Stomach (tissue), 4 donors: ENCODE results near the gene NXN.

Source experiments
- CTCF ChIP-seq, 7 experiments: fragments of 450-650 bp in 4 of 7; fragments of 200-600 bp in 3 of 7; sonication (generic) in 3 of 7; IDR thresholded peaks; one replicate each; pipeline ENCODE4 v1.5.1; 2016 to 2019; ENCODE audit warnings: antibody characterized with exemption in 7 of 7, control low read depth in 2 of 7, mild to moderate bottlenecking in 1 of 7
- EP300 ChIP-seq: sonication (generic); formaldehyde crosslinking; IDR thresholded peaks from one replicate; pipeline ENCODE4 v1.6.1; 2017; ENCODE audit warnings: antibody characterized with exemption
- POLR2A ChIP-seq, 4 donors: fragments of 450-650 bp; IDR thresholded peaks; one replicate each; pipeline ENCODE4 v1.6.1; 2016; ENCODE audit warnings: antibody characterized with exemption in 4 of 4, control low read depth in 2 of 4, mild to moderate bottlenecking in 1 of 4, moderate library complexity in 1 of 4
- POLR2AphosphoS5 ChIP-seq, 3 donors: sonication (generic); formaldehyde crosslinking; IDR thresholded peaks; one replicate each; pipeline ENCODE4 v1.6.1; 2016; ENCODE audit warnings: antibody characterized with exemption in 3 of 3

GRCh38 chr17:980406-981291 lies 1.1 kb upstream of the NXN start:
- TF ChIP-seq POLR2AphosphoS5 (IDR thresholded peaks at IDR 0.05) (peak in 2 of 3 donors; percentile 21 to 71), CTCF (IDR thresholded peaks at IDR 0.05) (peak in 5 of 7 experiments; percentile 53 to 89 (median 68)), POLR2A (IDR thresholded peaks at IDR 0.05) (no peak), EP300 (no peak)
